Osteocyte (in vitro differentiated cells): Measurements from ENCODE around the gene MAFG. TPM values are rescaled to one million over a fixed set of nuclear protein-coding genes. Genes with fewer than 3 reads are reported as not detected.

Source experiments
- DNase-seq: peaks from one replicate; pipeline ENCODE4 v3.0.0; 2021; ENCODE audit warnings: mixed read lengths; ENCODE audit not compliant: unreplicated experiment; ENCODE audit errors: extremely low spot score
- H3K27ac Mint-ChIP-seq: one replicate; pipeline ENCODE4 v1.8.0; 2021; ENCODE audit warnings: mild to moderate bottlenecking, mixed read lengths; ENCODE audit not compliant: unreplicated experiment
- H3K27me3 Mint-ChIP-seq: one replicate; pipeline ENCODE4 v1.8.0; 2021; ENCODE audit warnings: mixed read lengths; ENCODE audit not compliant: unreplicated experiment
- H3K36me3 Mint-ChIP-seq: one replicate; pipeline ENCODE4 v1.8.0; 2021; ENCODE audit warnings: mixed read lengths; ENCODE audit not compliant: unreplicated experiment
- H3K4me1 Mint-ChIP-seq: one replicate; pipeline ENCODE4 v1.8.0; 2021; ENCODE audit warnings: mixed read lengths; ENCODE audit not compliant: unreplicated experiment
- H3K4me3 Mint-ChIP-seq: one replicate; pipeline ENCODE4 v1.8.0; 2021; ENCODE audit warnings: mild to moderate bottlenecking, moderate library complexity, mixed read lengths; ENCODE audit not compliant: unreplicated experiment
- H3K9me3 Mint-ChIP-seq: one replicate; pipeline ENCODE4 v1.8.0; 2021; ENCODE audit warnings: mixed read lengths; ENCODE audit not compliant: unreplicated experiment
- total RNA-seq: library from RNA; stranded (reverse); gene quantifications from 2 replicates; pipeline ENCODE4 v1.2.1, GENCODE V29; 2021
- TF ChIP-seq, protein P1 (sequence below): fragments of 200-600 bp; sonication (generic); IDR thresholded peaks from 2 replicates; pipeline ENCODE4 v1.5.0; 2021; ENCODE audit warnings: antibody characterized with exemption, mild to moderate bottlenecking, moderate library complexity

The MAFG gene
- total RNA-seq, 1 donor from 2014 or later: 34.7 TPM

DNA sequence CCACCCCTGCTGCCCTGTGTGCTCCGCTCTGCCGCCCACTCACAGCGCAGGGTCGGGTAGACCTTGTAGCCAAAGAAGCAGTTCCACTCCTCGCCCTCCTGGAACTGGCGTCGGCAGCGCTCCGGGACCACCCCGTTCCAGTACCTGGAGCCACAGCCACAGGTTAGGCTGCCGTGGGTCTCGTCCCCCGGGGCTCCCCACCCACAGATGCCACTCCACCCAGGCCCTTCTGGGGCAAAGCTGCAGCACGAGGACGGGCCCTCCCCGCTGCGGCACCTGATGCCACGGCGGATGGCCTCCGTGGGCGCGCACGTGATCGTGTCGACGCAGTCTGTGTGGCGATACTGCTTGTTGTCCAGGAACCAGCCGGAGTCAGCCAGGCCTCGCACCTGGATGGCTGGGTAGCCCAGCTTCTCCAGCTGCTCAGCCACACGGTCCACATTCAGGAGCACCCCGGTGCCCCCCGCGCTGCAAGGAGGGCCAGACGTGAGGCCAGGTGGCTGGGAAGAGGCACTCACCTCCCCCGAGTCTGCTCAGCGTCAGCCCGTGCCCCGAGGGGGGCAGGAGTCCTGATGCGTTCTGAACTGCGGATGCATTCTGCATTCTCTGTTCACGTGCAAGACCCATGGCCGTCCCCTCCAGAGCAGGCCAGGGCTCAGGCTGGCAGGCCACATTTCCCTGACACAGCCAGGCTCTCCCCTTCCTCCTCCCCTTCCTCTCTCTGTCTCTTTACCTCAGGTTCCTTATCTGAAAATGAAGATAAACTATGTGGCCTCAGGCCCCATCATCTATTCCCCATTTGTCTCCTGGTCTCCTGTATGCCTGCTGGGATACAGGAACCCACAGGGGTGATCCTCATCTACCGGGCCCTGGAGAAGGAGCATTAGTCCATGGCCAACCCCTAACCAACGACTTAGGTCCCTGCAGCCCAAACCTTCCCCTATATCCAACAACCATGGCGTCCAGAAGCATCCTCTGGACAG is 29.4 kb upstream of the MAFG start:
- TF ChIP-seq, protein P1, sequence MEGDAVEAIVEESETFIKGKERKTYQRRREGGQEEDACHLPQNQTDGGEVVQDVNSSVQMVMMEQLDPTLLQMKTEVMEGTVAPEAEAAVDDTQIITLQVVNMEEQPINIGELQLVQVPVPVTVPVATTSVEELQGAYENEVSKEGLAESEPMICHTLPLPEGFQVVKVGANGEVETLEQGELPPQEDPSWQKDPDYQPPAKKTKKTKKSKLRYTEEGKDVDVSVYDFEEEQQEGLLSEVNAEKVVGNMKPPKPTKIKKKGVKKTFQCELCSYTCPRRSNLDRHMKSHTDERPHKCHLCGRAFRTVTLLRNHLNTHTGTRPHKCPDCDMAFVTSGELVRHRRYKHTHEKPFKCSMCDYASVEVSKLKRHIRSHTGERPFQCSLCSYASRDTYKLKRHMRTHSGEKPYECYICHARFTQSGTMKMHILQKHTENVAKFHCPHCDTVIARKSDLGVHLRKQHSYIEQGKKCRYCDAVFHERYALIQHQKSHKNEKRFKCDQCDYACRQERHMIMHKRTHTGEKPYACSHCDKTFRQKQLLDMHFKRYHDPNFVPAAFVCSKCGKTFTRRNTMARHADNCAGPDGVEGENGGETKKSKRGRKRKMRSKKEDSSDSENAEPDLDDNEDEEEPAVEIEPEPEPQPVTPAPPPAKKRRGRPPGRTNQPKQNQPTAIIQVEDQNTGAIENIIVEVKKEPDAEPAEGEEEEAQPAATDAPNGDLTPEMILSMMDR: no peak
- Mint-ChIP-seq H3K4me1 (peaks cover 2% of the 10 kb centered on the region), H3K27me3 (peaks cover 16% of the 10 kb centered on the region), H3K36me3 (no peaks in the 10 kb centered on the region), H3K27ac (no peak overlapping the region), H3K9me3 (no peaks in the 10 kb centered on the region), H3K4me3 (no peak overlapping the region)
- DNase-seq: no peak

DNA sequence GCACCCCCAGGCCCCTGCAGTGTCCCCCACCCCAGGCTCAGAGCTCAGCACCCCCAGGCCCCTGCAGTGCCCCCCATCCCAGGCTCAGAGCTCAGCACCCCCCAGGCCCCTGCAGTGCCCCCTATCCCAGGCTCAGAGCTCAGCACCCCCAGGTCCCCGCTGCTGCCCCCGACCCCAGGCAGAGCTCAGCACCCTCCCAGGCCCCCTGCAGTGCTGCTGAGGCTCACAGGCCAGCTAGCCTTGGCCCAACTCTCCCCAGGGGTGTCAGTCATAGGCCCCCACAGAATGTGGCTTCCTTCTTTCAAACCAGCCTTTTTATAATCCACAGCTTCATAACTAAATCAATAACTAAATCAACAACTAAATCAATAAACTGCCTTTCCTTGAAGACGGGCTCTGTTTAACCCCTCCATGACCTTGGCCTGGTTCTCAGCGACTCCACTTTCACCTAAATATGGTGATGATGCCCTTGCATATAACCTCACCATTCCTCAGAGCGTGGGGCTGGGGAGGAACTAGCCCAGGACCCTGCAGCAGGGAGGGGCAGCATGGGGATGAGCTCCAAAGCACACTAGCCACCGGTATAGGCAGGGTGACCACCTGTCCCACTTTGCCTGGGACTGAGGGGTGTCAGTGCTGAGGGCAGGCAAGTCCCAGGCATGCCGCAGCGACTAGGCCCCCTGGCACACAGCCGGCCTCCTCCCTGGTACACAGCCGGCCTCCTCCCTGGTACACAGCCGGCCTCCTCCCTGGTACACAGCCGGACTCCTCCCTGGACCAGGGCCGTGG is 28.4 kb upstream of the MAFG start:
- H3K36me3 Mint-ChIP-seq: no peaks in the 10 kb centered on the region
- DNase-seq: no peak

DNA sequence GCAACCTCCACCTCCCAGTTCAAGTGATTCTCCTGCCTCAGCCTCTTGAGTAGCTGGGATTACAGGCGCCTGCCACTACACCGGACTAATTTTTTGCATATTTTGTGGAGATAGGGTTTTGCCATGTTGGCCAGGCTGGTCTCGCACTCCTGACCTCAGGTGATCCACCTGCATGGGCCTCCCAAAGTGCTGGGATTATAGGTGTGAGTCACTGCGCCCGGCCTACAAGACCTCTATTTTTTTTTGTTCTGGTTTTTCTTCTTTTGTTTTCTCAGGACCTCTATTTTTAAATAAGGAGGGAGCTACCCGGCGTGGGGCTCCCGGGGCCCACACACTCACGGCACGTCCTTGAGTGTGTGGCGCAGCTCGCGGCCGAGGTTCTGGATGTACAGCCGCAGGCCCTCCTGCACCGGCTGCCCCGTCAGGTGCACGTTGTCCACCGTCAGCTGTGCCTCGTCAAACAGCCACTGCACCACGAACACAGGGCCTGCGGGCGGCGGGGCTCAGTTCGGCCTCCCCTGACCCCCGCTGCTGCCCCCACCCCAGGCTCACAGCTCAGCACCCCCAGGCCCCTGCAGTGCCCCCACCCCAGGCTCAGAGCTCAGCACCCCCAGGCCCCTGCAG is 27.6 kb upstream of the MAFG start:
- Mint-ChIP-seq H3K9me3 (no peaks in the 10 kb centered on the region), H3K4me3 (no peak overlapping the region), H3K36me3 (no peaks in the 10 kb centered on the region), H3K4me1 (peaks cover 2% of the 10 kb centered on the region), H3K27me3 (peaks cover 18% of the 10 kb centered on the region), H3K27ac (no peak overlapping the region)
- TF ChIP-seq, protein P1: no peak
- DNase-seq: no peak

More for the DNA sequence above, 28.4 kb upstream of the MAFG start:
- TF ChIP-seq, protein P1: no peak
- Mint-ChIP-seq H3K9me3 (no peaks in the 10 kb centered on the region), H3K4me3 (no peak overlapping the region), H3K27ac (no peak overlapping the region), H3K27me3 (peaks cover 18% of the 10 kb centered on the region), H3K4me1 (peaks cover 2% of the 10 kb centered on the region)

DNA sequence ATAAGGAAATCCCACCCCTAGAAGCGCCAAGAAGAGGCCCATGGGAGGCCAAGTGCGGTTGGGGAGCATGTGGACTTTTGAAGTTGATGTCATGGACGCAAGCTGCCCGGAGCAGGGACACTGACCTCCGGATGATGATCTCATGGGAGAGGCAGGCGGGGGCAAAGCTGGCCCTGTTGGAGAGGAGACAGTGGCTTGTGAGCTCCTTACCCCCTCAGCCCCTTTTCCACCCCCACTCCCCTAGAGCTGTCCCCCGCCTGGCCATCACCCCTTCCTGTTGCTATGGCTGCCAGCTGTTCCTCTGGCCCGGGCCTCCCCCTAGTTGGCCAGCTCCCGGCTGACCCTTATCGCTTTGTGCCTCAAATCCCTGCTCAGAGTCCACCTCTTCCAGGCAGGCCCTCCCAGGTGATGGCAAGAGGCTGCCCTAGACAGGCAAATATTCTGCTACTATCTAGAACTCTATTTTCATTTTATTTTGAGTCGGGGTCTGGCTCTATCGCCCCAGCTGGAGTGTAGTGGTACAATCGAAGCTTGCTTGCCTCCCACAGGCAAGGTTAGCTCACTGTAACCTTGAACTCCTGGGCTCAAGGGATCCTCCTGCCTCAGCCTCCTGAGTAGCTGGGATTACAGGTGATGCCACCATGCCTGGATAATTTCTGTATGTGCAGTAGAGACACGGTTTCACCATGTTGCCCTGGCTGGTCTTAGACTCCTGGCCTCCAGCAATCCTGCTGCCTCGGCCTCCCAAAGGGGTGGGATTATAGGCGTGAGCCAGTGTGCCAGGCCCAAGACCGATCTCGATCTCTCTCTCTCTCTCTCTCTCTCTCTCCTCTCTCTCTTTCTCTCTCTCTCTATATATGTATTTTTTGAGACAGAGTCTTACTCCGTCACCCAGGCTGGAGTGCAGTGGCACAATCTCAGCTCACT is 26.9 kb upstream of the MAFG start:
- H3K4me3 Mint-ChIP-seq: no peak overlapping the region
- no peaks in the 10 kb centered on the region for H3K9me3 Mint-ChIP-seq
- TF ChIP-seq, protein P1: no peak
- peaks cover 18% of the 10 kb centered on the region for H3K27me3 Mint-ChIP-seq
- no peaks in the 10 kb centered on the region for H3K36me3 Mint-ChIP-seq
- H3K4me1 Mint-ChIP-seq: peaks cover 2% of the 10 kb centered on the region
- H3K27ac Mint-ChIP-seq: no peak overlapping the region
- no peak for DNase-seq
